GM12878 (cell line): ENCODE results near the gene UNK. TPM values are rescaled to one million over a fixed set of nuclear protein-coding genes. Genes with fewer than 3 reads are reported as not detected.

ENCODE experiments used
- MTA3 ChIP-seq: IDR thresholded peaks from 2 replicates; pipeline ENCODE4 v1.6.1; 2012; ENCODE audit warnings: low read length, inconsistent platforms, borderline replicate concordance
- NFYA ChIP-seq: IDR thresholded peaks from 2 replicates; pipeline ENCODE4 v1.6.1; 2011; ENCODE audit warnings: low read depth, mild to moderate bottlenecking, low read length, improper control_type of control experiment, borderline replicate concordance
- RAD21 ChIP-seq: IDR thresholded peaks from 2 replicates; pipeline ENCODE4 v1.6.1; 2011; ENCODE audit warnings: mild to moderate bottlenecking, low read depth, low read length, moderate library complexity; ENCODE audit not compliant: insufficient read depth
- RELA ChIP-seq: fragments of 450-650 bp; IDR thresholded peaks from 2 replicates; pipeline ENCODE4 v1.8.0; 2014; ENCODE audit warnings: borderline replicate concordance; ENCODE audit not compliant: partially characterized antibody
- SKIL ChIP-seq: fragments of 450-650 bp; IDR thresholded peaks from 2 replicates; pipeline ENCODE4 v1.6.1; 2017; ENCODE audit warnings: mild to moderate bottlenecking, low read depth, inconsistent platforms; ENCODE audit not compliant: poor library complexity, severe bottlenecking
- STAT3 ChIP-seq: IDR thresholded peaks from 2 replicates; pipeline ENCODE4 v1.6.1; 2011; ENCODE audit warnings: low read depth, low read length, improper control_type of control experiment
- TBL1XR1 ChIP-seq: IDR thresholded peaks from 2 replicates; pipeline ENCODE4 v1.6.1; 2012; ENCODE audit warnings: low read depth, low read length, improper control_type of control experiment
- ZNF24 ChIP-seq: fragments of 450-650 bp; IDR thresholded peaks from 2 replicates; pipeline ENCODE4 v1.6.1; 2017; ENCODE audit warnings: antibody characterized with exemption, mild to moderate bottlenecking
- ZNF622 ChIP-seq: fragments of 450-650 bp; IDR thresholded peaks from 2 replicates; pipeline ENCODE4 v1.6.1; 2017; ENCODE audit warnings: mild to moderate bottlenecking, inconsistent platforms
- polyA plus RNA-seq, 11 experiments: library from polyadenylated mRNA; depleted of rRNA in 4 of 11; unstranded in 6 of 11; stranded (reverse) in 5 of 11; fragments of >200 nt; fragmentation: Nextera tagmentation in 4 of 11; fragmentation: Illumina TruSeq in 1 of 11; extraction: Ambion mirVana in 4 of 11; extraction: Trizol in 1 of 11; gene quantifications; 1 replicate in 1 of 11; 2 replicates in 10 of 11; pipeline versions ENCODE4 v1.2.1 to v1.2.3, GENCODE V29; 2011 to 2016; ENCODE audit warnings: inconsistent platforms in 2 of 11, missing spikeins in 2 of 11, low read depth in 1 of 11
- total RNA-seq, 4 experiments: library from RNA; depleted of rRNA in 3 of 4; stranded (reverse); fragments of >200 nt in 3 of 4; fragmentation: Illumina TruSeq in 1 of 4; extraction: Trizol in 1 of 4; gene quantifications; 2 replicates each; pipeline versions ENCODE4 v1.2.1 to v1.2.3, GENCODE V29; 2013 to 2021
- TF ChIP-seq, protein P1 (sequence below): fragments of 450-650 bp; formaldehyde crosslinking; IDR thresholded peaks from 2 replicates; pipeline ENCODE4 v1.4.0; 2022; ENCODE audit warnings: mild to moderate bottlenecking, moderate library complexity
- TF ChIP-seq, protein P2 (sequence below): fragments of 450-650 bp; conservative IDR thresholded peaks from 2 replicates; pipeline ENCODE4 v1.6.1; 2017; ENCODE audit warnings: mild to moderate bottlenecking, moderate library complexity
- TF ChIP-seq, protein P3 (sequence below): fragments of 450-650 bp; IDR thresholded peaks from 2 replicates; pipeline ENCODE4 v1.6.1; 2017; ENCODE audit warnings: mild to moderate bottlenecking
- TF ChIP-seq, protein P4 (sequence below): fragments of 450-650 bp; formaldehyde crosslinking; IDR thresholded peaks from 2 replicates; pipeline ENCODE4 v1.4.0; 2020; ENCODE audit warnings: mild to moderate bottlenecking, moderate library complexity
- TF ChIP-seq, protein P5 (sequence below): fragments of 150-350 bp; IDR thresholded peaks from 2 replicates; pipeline ENCODE4 v1.6.1; 2014; ENCODE audit warnings: mild to moderate bottlenecking, low read depth, low read length

The UNK gene
- total and polyA plus RNA-seq, 10 of the 15 experiments (the other 5 are each of a cell fraction or from before 2014, with no cell fraction given) = 8.9 to 34.5 (median 27.3) TPM

DNA sequence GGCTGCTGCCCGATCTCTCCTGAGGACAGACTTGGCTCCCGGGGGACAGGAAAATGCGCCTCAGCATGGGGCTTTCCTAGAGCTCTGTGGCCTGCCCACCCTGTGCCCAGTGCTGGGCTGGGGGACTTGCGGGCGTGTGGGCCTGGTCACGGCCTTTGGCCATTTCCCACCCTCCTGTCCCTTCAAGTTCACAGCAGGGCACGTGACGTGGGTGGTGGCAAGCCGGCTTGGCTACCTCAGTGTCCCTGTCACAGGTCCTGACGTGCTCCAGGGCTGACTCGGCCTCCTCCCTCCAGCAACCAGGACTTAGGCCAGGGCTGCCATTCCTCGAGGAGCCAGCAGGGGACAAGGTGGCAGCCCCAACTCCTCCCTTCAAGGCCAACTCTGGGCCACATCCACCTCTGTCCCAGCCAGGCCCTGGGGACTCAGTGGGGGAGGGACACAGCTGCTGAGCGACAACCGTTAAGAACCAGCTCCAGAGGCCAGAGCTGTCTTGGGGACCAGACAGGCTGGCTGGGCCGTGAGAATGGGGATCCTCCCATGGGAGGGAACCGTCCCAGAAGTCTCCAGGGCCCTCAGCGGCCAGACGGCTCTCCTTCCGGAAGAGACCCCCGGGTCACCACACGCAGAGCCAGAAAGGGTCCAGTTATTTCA, 60.6 kb downstream of the UNK start (continued):
- TF ChIP-seq, protein P1, sequence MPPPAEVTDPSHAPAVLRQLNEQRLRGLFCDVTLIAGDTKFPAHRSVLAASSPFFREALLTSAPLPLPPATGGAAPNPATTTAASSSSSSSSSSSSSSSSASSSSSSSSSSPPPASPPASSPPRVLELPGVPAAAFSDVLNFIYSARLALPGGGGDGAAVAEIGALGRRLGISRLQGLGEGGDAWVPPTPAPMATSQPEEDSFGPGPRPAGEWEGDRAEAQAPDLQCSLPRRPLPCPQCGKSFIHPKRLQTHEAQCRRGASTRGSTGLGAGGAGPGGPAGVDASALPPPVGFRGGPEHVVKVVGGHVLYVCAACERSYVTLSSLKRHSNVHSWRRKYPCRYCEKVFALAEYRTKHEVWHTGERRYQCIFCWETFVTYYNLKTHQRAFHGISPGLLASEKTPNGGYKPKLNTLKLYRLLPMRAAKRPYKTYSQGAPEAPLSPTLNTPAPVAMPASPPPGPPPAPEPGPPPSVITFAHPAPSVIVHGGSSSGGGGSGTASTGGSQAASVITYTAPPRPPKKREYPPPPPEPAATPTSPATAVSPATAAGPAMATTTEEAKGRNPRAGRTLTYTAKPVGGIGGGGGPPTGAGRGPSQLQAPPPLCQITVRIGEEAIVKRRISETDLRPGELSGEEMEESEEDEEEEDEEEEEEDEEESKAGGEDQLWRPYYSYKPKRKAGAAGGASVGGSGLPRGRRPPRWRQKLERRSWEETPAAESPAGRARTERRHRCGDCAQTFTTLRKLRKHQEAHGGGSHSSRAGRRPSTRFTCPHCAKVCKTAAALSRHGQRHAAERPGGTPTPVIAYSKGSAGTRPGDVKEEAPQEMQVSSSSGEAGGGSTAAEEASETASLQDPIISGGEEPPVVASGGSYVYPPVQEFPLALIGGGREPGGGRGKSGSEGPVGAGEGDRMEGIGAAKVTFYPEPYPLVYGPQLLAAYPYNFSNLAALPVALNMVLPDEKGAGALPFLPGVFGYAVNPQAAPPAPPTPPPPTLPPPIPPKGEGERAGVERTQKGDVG (CRISPR knock-in tag) = no peak
- TF ChIP-seq, protein P2, sequence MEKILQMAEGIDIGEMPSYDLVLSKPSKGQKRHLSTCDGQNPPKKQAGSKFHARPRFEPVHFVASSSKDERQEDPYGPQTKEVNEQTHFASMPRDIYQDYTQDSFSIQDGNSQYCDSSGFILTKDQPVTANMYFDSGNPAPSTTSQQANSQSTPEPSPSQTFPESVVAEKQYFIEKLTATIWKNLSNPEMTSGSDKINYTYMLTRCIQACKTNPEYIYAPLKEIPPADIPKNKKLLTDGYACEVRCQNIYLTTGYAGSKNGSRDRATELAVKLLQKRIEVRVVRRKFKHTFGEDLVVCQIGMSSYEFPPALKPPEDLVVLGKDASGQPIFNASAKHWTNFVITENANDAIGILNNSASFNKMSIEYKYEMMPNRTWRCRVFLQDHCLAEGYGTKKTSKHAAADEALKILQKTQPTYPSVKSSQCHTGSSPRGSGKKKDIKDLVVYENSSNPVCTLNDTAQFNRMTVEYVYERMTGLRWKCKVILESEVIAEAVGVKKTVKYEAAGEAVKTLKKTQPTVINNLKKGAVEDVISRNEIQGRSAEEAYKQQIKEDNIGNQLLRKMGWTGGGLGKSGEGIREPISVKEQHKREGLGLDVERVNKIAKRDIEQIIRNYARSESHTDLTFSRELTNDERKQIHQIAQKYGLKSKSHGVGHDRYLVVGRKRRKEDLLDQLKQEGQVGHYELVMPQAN = 0 out of 2 replicates have a peak, but pooled peaks have one; percentile 16
- TF ChIP-seq, protein P3, sequence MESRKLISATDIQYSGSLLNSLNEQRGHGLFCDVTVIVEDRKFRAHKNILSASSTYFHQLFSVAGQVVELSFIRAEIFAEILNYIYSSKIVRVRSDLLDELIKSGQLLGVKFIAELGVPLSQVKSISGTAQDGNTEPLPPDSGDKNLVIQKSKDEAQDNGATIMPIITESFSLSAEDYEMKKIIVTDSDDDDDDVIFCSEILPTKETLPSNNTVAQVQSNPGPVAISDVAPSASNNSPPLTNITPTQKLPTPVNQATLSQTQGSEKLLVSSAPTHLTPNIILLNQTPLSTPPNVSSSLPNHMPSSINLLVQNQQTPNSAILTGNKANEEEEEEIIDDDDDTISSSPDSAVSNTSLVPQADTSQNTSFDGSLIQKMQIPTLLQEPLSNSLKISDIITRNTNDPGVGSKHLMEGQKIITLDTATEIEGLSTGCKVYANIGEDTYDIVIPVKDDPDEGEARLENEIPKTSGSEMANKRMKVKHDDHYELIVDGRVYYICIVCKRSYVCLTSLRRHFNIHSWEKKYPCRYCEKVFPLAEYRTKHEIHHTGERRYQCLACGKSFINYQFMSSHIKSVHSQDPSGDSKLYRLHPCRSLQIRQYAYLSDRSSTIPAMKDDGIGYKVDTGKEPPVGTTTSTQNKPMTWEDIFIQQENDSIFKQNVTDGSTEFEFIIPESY = no peak
- TF ChIP-seq, protein P4, sequence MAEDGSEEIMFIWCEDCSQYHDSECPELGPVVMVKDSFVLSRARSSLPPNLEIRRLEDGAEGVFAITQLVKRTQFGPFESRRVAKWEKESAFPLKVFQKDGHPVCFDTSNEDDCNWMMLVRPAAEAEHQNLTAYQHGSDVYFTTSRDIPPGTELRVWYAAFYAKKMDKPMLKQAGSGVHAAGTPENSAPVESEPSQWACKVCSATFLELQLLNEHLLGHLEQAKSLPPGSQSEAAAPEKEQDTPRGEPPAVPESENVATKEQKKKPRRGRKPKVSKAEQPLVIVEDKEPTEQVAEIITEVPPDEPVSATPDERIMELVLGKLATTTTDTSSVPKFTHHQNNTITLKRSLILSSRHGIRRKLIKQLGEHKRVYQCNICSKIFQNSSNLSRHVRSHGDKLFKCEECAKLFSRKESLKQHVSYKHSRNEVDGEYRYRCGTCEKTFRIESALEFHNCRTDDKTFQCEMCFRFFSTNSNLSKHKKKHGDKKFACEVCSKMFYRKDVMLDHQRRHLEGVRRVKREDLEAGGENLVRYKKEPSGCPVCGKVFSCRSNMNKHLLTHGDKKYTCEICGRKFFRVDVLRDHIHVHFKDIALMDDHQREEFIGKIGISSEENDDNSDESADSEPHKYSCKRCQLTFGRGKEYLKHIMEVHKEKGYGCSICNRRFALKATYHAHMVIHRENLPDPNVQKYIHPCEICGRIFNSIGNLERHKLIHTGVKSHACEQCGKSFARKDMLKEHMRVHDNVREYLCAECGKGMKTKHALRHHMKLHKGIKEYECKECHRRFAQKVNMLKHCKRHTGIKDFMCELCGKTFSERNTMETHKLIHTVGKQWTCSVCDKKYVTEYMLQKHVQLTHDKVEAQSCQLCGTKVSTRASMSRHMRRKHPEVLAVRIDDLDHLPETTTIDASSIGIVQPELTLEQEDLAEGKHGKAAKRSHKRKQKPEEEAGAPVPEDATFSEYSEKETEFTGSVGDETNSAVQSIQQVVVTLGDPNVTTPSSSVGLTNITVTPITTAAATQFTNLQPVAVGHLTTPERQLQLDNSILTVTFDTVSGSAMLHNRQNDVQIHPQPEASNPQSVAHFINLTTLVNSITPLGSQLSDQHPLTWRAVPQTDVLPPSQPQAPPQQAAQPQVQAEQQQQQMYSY (CRISPR knock-in tag) = no peak
- TF ChIP-seq, protein P5, sequence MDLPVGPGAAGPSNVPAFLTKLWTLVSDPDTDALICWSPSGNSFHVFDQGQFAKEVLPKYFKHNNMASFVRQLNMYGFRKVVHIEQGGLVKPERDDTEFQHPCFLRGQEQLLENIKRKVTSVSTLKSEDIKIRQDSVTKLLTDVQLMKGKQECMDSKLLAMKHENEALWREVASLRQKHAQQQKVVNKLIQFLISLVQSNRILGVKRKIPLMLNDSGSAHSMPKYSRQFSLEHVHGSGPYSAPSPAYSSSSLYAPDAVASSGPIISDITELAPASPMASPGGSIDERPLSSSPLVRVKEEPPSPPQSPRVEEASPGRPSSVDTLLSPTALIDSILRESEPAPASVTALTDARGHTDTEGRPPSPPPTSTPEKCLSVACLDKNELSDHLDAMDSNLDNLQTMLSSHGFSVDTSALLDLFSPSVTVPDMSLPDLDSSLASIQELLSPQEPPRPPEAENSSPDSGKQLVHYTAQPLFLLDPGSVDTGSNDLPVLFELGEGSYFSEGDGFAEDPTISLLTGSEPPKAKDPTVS = no peak
- TF ChIP-seq RAD21 (peak; percentile 50), RELA (peak; percentile 30), NFYA (no peak), SKIL (no peak), ZNF24 (no peak), MTA3 (no peak), STAT3 (no peak), TBL1XR1 (no peak), ZNF622 (no peak)
